C4-2B (cell line): ENCODE results near the gene FREM1.

Experiments used
- ZFX ChIP-seq: fragments of 450-650 bp; IDR thresholded peaks from 2 replicates; pipeline ENCODE4 v1.6.1; 2017
- TF ChIP-seq, protein P1 (sequence below): fragments of 450-650 bp; conservative IDR thresholded peaks from 2 replicates; pipeline ENCODE4 v1.5.1; 2017; ENCODE audit warnings: mild to moderate bottlenecking

DNA sequence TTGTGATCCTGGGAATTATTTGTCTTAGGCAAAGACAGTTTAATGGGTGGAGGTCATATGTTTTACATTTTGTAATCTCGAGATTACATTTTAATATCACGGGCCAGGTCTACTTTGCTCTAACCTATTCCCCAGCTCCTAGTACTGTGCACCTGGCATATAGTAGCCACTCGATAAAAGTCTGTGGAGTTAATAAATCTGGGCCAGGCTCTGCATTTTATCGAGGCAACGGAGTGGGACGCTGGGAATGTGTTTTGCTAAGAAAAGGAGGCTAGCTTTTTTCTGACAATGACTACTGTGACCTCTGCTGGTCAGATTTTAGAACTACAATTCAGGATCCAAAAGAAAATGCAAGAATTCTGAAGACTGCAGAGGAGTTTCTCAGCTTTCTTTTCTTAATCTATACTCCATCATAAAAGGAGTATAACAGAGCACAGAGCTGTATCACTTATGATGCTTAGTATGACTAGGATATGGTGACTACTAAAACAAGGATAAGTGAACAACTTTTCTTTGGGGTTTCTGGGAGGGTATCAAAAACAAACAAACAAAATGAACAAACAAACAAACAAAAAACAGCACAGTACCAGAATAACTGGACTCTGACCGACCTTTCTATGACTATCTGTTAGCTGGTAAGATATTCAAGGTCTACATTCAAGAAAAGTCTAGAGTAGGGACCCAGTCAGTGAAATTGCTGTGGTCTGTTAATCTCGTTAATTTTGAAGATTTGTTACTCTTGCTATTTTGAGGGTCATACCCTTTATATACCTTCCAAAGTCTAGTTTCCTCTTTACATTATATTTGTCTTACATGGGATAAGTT is 141.6 kb downstream of the FREM1 start:
- TF ChIP-seq, protein P1, sequence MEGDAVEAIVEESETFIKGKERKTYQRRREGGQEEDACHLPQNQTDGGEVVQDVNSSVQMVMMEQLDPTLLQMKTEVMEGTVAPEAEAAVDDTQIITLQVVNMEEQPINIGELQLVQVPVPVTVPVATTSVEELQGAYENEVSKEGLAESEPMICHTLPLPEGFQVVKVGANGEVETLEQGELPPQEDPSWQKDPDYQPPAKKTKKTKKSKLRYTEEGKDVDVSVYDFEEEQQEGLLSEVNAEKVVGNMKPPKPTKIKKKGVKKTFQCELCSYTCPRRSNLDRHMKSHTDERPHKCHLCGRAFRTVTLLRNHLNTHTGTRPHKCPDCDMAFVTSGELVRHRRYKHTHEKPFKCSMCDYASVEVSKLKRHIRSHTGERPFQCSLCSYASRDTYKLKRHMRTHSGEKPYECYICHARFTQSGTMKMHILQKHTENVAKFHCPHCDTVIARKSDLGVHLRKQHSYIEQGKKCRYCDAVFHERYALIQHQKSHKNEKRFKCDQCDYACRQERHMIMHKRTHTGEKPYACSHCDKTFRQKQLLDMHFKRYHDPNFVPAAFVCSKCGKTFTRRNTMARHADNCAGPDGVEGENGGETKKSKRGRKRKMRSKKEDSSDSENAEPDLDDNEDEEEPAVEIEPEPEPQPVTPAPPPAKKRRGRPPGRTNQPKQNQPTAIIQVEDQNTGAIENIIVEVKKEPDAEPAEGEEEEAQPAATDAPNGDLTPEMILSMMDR, result peak; percentile 85
- TF ChIP-seq ZFX, result no peak
